GM21786 (cell line): ENCODE data around the gene TRMT1.
A peak's percentile ranks its signal among the peaks of the same experiment; 100 is the strongest.
"Not testable (repeated sequence)": the region's sequence is repeated elsewhere in the genome, so short reads cannot be mapped to it uniquely, and the experiment has no call there.

Experiments used
- ATAC-seq: cut with Tn5 transposase; IDR thresholded peaks from one replicate; pipeline ENCODE4 v1.9.1; 2021; ENCODE audit not compliant: unreplicated experiment

TRMT1 gene

DNA sequence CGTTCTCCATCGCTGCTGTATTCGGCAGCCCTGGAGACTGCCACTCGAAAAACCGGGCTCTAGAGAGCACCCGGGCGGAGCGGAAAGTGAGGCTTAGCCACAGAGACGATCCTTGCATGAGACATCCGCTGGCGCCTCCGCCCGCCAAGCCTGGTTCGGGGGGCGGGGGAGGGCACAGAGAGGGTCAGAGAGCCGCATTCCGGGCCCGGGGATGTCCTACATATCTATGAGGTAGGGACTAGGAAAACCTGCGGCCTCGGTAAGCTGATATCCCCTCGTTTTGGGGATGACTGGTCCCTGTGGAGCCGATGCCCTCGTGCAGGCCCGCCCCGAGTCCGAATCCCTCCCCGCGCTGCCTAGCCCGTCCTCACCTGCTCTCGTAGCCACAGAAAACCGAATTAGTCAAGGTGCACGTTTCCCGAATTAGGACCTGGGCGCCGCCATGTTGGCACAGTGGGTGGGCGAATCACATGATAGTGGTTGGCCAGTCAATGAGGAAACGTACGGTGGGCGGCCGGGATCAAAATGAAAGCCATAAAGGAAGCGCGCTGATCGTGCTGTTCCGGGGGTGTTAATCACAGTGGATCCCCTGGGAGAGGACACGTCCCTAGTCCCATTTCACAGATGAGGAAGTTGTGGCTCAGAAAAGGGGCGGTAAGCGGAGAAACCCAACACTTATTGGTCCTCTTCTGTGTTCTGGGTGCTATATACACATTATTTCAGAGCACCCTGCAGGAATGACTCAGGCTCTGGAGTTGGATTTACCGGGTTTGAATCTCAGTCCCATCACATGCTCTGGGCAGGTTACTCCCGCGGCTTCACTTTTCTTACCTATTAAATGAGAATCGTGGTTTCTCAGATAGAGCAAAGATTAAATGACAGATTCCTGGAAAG lies at the start of gene TRMT1:
Gene TRMT1 (minus strand): TSS at position 459 of the 894 bp plus-strand sequence. CDS start 341 bp downstream, at position 118.
- peak; percentile 59 for ATAC-seq

DNA sequence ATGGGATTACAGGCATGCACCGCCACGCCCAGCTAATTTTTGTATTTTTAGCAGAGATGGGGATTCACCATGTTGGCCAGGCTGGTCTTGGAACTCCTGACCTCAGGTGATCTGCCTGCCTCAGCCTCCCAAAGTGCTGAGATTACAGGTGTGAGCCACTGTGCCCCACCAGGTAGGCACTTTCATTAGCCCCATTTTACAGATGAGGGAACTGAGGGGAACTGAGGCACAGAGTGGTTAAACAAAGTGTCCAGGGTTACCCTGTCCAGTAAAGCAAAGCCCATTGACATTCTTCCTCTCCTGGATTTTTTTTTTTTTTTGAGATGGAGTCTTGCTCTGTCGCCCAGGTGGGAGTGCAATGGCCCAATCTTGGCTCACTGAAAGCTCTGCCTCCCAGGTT lies 49.6 kb upstream of the TRMT1 start:
- ATAC-seq, result not testable (repeated sequence)

DNA sequence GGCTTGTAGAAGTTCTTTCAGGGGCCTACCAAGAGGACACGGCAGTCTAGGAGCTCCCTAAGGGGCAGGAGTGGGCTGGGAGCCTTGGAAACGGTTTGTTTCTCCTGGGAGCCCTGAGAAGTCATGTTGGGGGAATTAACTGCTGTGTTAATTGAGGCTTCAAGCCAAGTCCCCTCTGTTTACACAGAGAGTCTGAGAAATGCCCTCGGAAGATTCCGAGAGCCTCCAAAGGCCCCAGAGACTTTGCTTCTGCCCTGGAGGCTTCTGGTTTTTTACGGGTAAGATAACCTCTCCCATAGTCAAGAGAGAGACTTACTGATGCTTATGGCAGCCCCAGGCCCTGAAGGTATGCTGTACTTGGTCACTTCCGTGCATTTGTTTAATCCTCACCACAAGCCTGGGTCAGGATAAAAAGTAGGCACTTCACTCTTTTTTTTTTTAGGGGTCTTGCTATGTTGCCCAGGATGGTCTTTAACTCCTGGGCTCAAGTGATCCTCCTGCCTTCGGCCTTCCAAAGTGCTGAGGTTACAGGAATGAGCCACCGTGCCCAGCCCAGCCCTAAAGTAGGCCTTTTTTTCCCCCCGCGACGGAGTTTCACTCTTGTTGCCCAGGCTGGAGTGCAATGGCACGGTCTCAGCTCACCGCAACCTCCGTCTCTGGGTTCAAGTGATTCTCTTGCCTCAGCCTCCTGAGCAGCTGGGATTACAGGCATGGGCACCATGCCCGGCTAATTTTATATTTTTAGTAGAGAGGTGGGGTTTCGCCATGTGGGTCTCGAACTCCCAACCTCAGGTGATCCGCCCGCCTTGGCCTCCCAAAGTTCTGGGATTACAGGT lies 48.8 kb upstream of the TRMT1 start:
- ATAC-seq, result no peak

DNA sequence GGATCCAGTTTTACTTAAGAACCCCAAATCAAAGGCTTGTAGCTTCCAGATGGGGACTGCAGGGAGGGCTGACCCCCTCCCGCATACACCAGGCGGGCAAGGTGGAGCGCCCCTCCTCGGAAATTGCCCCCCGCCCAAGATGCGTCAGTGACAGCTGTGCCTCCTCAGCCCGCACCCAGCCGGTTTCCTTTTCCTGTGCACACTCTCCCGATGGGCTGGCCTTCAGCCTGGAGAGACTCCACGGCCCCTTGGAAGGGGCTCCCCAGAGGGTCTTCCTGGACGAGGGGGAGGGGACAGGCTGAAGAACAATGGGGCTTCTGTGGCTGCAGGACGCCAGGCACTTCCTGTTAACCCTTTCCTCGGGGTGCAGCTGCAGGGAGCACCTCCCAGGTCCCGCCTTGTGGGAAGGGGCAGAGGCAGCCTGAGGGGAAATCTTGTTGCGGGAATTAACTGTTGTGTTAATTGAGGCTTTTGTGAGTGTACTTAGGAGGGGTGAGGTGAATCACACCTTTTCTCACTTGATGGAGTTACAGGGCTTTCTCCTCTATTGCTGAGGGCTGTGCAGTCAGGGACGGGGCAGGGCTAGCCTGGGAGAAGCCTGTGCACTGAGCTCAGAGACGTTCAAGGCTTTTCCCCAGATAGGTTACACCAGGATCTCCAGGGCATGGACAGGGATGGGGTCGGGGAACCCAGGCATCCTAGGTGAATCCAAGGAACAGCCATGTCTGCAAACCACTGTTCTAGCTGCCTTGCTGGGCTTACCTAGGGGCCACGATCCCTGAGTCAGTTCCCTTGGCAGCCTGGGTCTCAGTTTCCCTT lies 48.0 kb upstream of the TRMT1 start:
- ATAC-seq, result no peak

DNA sequence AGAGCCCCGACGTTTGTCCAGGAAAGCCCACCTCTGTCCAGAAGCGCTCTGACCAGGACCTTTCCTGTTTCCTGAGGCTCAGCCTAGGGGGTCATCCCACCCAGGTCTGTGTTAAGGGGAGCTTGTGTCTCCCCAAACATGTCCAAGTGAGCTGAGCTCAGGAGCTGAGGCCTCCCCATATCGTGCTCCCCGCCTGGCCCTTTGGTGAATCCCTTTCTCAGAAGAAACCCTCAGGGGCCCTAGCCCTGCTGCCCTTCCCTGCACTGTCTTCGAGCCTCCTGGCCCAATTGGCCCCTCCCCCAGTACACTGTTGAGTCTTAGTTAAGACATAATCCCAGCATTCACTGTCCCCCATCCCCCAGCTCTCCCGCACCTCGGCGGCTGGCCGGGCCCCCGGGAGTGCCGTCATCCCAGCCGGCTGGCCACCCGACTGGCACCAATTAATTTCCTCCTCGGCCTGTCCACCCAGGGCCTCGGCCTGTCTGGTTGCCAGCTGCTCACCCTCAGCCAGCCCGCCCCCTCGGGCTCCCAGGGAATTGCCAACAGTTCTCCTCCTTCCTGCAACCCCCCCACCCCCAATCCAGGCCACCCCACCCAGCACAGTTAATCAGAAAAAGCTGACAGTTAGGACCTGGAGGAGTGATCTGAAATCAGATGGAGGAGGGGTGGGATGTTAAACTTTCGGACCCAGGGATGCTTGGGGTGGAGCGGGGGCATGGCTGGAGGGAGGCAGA lies 47.2 kb upstream of the TRMT1 start:
- ATAC-seq, result no peak

DNA sequence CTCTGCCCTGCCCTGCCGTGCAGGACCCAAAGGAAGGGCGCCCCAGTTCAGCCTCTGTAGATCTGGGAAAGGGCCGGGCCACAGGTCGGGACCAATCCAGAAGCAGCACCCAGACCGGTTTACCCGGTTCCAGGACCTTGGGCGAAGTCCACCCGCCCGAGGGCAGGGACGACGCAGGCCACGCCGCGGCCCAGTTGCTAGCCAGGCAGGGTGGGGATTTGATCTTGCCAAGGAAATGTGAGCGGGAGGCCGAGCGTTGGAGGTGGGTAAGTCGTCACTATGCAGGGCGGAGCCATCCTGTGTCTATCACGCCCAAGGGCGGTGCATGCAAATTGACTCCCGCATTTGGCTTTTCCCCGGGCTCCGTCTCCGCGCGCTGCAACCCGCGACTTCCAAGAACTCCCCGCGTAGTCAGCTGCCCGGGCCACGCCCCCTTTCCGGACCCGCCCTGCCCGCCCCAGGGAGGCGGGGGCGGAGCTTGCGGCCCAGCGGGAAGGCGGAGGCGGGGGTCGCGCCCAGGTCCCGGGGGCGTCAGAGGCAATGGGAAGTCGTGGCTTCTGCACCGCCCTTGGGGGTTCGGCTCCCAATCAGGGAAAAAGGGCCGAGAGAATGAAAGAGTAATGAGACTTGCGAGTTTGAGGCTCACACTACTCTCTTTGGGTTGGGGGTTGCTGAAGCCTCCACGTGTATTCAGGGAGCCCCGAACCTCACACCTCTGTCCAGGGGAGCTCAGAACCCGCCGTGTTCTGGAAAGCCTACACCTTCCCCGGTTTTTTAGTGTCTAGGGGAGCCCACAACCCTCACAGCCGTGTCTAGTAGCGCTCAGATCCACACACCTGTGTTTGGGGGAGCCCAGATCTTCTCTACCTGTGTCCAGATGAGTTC lies 46.4 kb upstream of the TRMT1 start:
- peak; percentile 43 for ATAC-seq

DNA sequence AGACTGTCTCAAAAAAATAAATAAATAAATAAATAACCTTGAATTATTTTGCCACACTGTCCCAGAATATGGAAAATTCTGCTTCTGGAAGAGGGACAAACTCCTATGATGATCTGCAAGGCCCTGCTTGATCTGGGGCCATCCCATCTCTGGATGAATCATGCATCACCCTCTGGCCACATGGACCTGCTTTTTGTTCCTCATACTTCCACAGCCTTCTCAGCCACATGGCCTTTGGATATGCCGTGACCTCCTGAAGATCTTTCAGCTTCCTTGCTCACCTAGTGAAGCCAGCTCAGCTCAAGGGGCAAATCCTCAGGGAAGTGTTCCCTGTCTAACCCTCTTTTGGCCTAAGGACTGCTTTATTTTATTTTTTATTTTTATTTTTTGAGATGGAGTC lies 44.0 kb upstream of the TRMT1 start:
- ATAC-seq, result no peak

DNA sequence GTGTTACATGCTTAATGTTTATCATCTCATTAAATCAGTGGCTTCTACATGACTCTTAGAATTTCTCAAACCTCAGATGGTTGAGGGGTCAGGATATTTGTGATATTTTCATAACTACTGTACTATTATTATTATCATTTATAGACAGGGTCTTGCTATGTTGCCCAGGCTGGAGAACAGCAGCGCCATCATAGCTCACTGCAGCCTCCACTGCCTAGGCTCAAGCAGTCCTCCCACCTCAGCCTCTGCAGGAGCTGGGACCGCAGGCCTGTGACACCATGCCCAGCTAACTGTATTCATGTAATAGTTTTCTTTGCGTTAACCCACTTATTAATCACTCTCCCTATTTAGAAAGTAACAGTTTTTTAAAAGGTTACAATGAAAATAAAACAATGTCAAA lies 43.2 kb upstream of the TRMT1 start:
- ATAC-seq, result no peak

DNA sequence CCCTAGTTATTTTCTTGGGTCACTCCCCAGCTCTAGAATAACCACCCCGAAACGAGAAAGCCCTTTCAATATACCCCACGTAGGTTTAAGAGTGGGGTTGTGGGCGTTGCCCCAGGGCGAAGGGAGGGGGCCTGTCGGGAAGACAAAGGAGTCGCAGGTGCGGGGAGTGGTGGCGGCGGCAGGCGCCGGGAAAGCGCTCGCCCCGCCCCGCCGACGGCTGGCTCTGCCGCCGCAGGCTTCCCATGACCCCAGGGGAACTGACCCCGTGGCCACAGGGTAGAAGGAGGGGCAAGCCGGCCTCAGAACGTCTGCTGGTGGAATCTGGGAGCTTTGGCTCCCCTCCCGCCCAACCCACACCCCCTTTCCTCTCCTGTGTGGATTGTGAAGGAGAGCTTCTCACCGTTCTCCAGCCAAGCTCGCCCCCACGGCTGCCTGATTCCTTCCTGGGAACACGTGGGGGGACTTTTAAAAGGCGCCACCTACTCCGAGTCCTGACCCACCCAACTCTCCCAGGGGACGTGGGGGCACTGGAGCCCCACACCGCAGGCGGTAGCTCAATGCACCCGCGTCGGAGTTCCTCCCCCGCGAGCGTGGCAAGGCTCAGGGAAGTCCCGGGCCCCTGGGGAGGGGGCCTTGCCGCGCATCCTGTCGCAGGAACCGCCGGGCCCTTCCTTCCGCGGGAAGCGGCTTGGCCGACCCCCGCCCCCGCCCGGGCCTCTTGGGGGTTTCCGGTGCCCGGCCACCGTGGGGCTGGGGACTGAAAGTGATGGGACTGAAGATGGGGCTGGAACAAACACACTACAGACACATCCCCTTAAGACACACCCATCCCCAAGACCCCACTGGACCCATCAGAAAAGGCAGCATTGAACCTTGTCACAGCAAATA lies 39.2 kb upstream of the TRMT1 start:
- no peak for ATAC-seq

DNA sequence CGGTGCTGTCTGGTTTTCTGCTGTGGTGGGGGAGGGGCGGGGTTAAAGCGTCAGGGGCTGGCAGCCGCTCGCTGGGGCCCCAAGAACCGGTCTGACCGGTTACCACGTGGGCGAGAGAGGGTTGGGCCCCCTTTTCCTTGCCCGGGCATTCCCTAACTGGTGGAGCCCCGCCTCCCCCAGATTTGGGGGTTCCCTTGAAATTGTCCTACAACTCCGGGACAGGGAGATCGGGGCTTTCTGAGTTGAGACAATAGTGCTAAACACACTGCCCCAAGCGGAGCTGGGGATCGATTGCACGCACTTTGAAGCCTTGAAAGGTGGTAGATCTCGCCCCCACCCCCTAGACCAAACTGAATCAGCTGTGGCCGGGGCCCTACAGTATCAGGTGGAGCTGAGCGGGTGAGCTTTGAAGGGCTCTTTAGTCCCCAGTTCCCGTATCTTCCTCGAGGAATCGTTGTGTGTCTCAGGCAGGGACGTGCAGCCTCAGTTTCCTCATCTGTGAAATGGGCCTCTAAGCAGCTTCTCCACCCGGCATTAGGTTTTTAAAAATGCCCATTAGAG lies 38.5 kb upstream of the TRMT1 start:
- no peak for ATAC-seq

DNA sequence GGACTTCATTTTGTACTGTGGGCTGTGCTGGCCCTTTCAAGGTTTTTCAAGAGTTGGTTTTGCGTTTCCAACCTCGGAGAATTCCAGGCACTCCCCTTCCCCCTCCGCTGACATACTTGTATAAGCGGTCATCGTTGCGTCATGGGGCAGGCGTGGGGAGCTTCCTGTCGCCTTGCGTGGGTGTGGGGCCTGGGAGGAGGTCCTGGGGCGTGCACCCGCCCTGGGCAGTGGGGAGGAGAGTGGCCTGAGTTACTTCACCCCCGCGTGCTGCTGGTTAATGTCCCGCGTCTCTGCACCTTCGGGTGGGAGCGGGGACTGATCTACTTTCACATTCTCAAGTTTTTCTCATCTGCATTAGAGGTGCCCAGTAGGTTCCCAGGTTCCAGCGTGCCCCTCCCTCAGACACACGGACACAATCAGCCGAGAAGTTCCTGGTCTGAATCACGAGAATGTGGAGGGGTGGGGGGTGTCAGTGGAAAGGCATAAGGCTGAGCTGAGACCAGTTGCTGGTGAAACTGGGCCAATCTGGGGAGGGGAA lies 37.8 kb upstream of the TRMT1 start:
- no peak for ATAC-seq

DNA sequence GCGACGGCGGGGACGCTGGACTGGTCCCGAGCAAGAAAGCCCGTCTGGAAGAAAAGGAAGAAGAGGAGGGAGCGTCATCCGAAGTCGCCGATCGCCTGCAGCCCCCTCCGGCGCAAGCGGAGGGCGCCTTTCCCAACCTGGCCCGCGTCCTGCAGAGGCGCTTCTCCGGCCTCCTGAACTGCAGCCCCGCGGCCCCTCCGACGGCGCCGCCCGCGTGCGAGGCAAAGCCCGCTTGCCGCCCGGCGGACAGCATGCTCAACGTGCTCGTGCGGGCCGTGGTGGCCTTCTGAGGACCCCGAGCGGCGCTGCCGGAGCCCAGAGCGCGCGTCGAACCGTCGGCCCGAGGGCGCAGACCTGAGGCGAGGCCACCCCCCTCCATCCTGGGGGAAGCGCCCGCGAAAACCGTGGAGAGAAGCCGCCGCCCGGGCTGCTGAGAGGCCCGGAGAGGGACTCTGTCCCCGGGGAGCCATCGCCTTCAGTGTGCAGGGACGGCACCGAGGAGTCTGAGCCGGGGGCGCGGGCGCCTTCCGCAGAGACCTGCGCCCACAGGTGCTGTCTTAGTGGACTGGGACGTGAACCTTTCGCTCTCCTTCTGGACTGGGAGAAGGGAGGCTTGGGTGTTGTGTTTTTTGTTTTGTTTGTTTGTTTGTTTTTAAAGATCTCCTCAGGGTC lies 37.2 kb upstream of the TRMT1 start:
- no peak for ATAC-seq

DNA sequence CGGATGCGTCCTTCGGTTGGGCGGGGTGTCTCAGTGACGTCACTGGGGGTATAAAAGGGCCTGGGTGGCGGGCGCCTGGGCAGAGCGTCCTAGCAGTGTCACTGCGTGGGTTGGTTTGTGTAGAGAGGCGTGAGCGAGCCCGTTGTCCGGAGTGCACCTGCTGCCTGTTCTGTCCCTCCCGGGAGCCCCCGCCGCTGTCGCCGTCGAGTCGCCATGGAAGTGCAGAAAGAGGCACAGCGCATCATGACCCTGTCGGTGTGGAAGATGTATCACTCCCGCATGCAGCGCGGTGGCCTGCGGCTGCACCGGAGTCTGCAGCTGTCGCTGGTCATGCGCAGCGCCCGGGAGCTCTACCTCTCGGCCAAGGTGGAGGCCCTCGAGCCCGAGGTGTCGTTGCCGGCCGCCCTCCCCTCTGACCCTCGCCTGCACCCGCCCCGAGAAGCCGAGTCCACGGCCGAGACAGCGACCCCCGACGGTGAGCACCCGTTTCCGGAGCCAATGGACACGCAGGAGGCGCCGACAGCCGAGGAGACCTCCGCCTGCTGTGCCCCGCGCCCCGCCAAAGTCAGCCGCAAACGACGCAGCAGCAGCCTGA lies 36.5 kb upstream of the TRMT1 start:
- ATAC-seq, result peak; percentile 17

DNA sequence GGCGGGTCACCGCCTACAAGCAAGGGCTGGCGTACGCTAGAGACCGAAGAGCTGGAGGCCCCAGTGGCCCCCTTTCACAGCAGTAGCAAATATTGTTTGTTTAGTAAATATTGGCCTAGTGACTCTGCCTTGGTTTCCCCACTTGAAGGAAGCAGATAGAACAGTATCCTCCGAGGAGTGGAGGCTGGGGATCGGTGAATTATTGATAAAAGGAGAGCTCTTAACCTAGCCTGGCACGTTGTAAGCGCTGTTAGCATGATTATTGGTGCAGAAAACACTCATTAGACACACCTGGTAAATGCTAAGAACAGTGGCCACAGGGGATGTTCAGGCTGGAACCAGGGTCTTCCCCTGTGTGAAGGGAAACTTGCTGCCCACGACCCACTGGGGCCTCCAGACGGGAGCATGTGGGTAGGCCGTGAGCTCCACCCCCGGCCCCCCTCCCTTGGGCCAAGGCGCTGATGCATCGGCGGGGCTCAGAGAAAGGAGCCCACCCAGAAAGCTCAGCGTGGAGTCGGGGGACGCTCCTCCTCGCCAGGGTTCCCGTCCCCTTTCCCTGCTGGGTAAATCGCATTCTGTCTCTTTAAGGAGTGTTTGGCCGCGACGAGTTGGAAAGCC lies 35.9 kb upstream of the TRMT1 start:
- ATAC-seq, result peak; percentile 10

DNA sequence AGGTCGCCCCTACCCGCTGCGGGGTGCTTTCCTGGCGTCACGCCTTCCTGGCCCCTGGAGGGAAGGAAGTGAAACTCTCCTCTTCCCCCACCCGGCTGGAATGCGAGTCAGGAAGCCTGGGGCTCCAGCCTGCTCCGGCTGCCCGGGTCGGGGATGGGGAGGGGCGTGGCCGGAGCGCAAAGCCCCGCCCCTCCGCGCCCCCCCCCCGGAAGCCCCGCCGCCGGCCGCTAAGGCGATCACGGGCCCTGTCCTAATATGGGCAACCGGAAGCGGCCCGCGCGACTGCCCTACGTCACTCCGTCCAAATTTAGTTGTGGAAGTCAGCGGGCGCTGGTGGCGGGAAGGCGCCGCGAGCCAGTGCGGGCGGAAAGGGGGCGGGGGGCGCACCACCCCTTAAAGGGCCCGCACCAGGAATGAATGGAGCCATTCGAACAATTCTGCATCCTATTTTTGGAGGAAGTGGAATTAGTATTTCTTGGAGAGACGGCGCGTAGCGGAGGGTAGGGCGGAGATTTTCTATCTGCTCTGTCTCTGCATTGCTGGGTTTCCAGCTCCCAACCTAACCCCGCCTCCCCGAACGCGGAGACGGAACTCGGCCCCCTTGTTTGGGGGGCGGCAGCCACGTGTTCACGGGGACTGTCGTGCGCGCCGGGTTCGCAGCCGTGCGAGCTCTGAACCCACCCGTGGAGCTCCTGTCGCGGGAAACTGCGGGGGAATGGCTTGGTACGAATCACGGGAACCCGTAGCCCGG lies 35.2 kb upstream of the TRMT1 start:
- ATAC-seq, result peak; percentile 32
